ENCODE data around the gene VEZF1.

Gene VEZF1

GRCh38 chr17:57953705-57954396 is 34.2 kb downstream of the VEZF1 start:
- no peak for DNase-seq (ENCODE audit: low read depth in 2 of 2, low spot score in 1 of 2)

- no peak for DNase-seq (ENCODE audit: low read depth in 2 of 2, low spot score in 1 of 2)
These were observed 34.8 kb downstream of the VEZF1 start for GRCh38 chr17:57953219-57953618.

DNA sequence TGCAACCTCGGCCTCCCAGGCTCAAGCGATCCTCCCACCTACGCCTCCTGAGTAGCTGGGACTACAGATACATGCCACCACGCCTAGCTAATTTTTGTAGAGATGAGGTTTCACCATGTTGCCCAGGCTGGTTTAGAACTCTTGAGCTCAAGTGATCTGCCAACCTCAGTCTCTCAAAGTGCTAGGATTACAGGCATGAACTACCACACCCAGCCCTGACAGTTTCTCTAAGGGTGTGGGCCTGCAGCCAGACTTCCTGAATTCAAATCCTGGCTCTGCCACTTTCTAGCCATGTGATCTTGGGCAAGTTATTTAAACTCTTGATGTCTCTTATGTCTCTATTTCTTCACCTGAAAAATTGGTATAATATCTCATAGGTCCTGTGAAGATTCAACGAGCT is 38.4 kb downstream of the VEZF1 start:
- no peak for DNase-seq (ENCODE audit: low read depth in 2 of 2, low spot score in 1 of 2)

DNA sequence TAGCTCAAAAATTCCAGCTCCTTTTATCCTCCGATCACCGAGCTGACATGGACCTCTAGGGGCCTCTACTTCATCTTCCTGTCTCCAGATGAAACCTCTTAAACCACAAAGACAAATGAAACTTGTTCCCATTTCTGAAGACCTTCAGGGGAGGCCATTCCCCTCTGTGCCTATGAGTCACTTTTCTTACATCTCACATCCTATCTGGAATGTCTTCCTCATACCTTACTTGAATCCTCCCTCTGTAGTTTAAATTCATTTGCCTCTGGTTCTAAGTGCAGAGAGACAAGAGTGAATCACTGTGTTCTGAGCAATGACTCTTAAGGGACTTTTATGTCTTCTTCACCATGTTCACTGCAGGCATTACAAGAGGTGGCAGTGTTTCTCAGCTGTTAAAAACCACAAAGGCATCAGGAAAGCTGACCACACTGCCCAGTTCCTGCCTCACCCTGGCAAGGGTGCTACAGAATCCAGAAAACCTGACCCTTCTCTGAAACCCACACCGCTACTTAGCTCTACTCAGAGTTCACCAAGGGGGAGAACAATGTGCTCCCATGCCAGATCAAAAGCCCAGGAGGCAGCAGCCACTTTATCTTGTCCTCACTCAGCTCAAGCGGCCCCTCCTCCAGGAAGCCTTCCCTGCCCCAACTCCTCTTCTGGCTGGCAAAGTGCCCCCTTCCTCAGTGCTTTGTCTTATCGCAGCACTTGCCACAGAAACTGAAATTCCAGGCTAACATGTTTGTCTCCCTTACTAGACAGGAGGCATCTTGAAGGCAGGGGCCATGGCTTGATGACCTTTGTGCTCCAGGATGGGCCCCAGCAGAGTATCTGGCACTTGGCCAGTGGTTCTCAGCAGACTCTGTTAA is 39.3 kb downstream of the VEZF1 start:
- no peak for DNase-seq (ENCODE audit: low read depth in 2 of 2, low spot score in 1 of 2)

GRCh38 chr17:57948169-57948554 is 39.9 kb downstream of the VEZF1 start:
- no peak for DNase-seq (ENCODE audit: low read depth in 2 of 2, low spot score in 1 of 2)

GRCh38 chr17:57947369-57947768 is 40.7 kb downstream of the VEZF1 start:
- DNase-seq (ENCODE audit: low read depth in 2 of 2, low spot score in 1 of 2) = no peak

GRCh38 chr17:57946798-57947358 is 41.2 kb downstream of the VEZF1 start:
- DNase-seq (ENCODE audit: low read depth in 2 of 2, low spot score in 1 of 2) = no peak

GRCh38 chr17:57945996-57946797 is 41.9 kb downstream of the VEZF1 start:
- no peak for DNase-seq (ENCODE audit: low read depth in 2 of 2, low spot score in 1 of 2)

DNA sequence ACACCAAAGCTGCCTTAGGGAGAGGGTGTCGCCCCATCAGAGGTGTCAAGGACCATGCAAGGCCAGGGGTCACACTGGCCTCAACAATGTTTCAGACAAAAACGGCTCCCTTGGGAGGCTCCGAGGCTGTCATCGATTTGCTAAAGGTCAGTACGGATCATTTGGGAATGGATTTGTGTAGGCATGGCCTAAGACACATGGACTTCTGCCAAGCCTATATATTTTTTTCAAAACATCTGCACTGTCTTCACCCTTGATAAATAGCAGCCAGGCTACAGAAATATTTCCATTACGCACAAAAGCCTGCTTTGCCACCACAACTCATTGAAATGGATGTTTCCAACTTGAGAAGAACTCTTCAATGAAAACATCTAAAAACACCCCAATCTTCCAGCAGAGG is 43.1 kb downstream of the VEZF1 start:
- no peak for DNase-seq (ENCODE audit: low read depth in 2 of 2, low spot score in 1 of 2)

GRCh38 chr17:57943645-57944044 is 44.4 kb downstream of the VEZF1 start:
- no peak for DNase-seq (ENCODE audit: low read depth in 2 of 2, low spot score in 1 of 2)

DNA sequence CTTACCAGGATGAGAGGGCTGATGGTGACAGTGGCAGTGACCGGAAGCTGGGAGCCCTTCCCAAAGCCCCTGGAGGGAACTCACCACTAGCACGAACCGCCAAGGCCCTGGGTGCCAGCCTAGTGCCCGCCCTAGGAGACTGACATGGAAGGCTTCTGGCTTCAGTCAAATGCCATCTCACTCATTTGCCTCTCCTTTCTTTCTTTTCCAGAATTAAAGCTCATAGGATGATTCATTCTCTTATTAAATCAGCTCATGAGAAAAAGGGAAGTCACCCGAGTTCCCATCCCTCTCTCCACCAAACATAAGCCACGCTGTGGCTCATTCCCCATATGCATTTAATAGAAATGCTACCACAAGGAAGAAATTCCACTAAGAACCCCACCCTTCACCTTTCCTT is 44.9 kb downstream of the VEZF1 start:
- DNase-seq (ENCODE audit: low read depth in 2 of 2, low spot score in 1 of 2) = no peak

- DNase-seq (ENCODE audit: low read depth in 2 of 2, low spot score in 1 of 2) = no peak
These were observed 46.4 kb downstream of the VEZF1 start for GRCh38 chr17:57941384-57942370.

- DNase-seq (ENCODE audit: low read depth in 2 of 2, low spot score in 1 of 2) = no peak
These were observed 47.3 kb downstream of the VEZF1 start for GRCh38 chr17:57940653-57941329.

- no peak for DNase-seq (ENCODE audit: low read depth in 2 of 2, low spot score in 1 of 2)
These were observed 47.8 kb downstream of the VEZF1 start for GRCh38 chr17:57940231-57940630.

DNA sequence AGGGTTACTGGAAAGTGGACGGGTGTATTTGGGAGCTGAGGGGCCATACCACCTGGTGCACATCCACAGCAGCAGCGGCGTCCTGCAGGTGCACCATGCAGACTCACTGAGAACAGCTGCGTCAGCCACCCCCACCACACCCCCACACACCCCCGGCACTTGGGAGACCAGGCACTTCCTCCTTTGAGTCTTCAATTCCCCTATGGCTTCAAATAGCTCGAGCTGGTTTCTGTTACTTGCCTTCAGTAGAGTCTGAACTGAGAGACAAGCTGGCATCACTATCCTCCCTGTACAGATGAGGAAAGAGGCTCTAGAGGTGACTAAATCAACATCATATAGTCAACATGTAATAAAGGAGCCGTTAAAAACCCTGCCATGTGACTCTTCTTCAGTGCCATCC is 48.3 kb downstream of the VEZF1 start:
- no peak for DNase-seq (ENCODE audit: low read depth in 2 of 2, low spot score in 1 of 2)

DNA sequence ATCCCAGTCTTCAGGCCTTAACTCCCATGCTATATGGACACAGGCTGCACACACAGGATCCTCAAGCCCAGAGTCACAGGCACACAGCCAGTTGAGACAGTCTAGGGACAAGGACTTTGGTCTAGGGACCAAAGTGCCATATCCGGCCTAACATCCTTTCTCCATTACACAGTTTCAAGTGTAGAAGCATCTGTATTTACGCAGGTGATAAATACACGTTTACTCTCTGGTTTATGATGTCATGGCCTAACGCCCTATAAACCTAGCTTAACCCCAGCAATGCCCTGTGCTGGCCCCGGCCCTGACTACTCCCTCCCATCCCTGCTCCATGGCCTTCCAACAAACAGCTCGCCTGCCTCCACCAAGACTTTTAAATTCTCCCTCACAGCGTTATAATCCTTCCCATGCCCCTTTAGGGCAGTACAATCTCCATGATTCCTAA is 50.0 kb downstream of the VEZF1 start:
- no peak for DNase-seq (ENCODE audit: low read depth in 2 of 2, low spot score in 1 of 2)

GRCh38 chr17:57937492-57937891 is 50.6 kb downstream of the VEZF1 start:
- no peak for DNase-seq (ENCODE audit: low read depth in 2 of 2, low spot score in 1 of 2)

DNA sequence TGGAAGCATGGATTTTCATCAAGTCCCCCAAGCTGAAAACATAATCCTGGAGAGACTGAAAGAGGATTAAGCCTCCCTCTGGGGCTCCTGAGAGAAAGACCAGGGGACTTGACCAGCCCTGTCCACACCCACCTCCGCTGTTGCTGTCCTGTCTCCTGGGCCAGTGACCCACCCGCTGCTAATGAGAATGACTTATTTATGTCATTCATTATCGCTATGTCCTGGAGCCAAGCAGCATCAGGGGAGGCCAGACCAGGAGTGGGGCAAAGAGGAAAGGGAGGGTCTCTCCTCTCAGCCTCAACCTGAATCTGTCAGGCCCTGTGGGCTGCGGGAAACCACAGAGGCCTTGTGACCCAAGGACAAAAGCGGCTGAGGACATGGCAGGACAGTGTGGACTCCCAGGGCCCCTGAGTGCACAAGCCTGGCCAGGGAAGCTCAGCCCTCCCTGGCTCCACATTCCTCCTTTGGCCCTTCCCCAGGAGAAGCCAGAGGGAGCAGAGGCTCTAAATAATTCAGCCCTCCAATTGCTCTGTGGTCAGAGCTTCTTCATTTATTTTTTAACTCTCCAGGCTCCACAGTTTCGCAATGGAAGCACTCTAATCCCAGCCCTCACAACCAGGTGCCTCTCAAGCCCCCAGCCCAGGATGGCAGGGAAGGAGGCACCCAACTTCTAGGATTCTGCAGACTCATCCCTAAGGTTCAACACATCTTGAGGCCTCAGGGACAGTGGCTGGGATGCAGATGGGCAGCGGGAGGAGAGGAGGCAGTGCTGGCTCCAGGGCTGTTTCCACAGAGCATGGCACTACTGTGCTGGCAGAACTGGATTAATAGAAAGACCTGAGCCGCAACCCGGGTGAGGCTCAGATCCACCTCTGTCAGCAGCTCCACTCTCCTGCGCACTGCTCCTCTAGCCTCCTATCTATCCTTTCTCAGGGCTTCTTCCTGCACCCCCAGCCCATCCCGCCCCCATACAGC is 51.9 kb downstream of the VEZF1 start:
- DNase-seq (ENCODE audit: low read depth in 2 of 2, low spot score in 1 of 2) = no peak

Measured in stimulated activated CD8-positive, alpha-beta memory T cell treated with anti-CD3 and anti-CD28 coated beads, Interleukin-4, amount 100 ng/mL, for 4 hours (primary cell).